H1 (cell line): ENCODE measurements around the gene FICD. TPM values are rescaled to one million over a fixed set of nuclear protein-coding genes. Genes with fewer than 3 reads are reported as not detected.

Source experiments
- CTCF ChIA-PET: fragments of 300-600 bp; sonication (Branson Sonifier 250); formaldehyde crosslinking; loops from one replicate; lab custom pipeline; 2021; ENCODE audit not compliant: partially characterized antibody; lab: Charles Lee
- POLR2A ChIA-PET: fragments of 300-600 bp; sonication (Branson Sonifier 250); formaldehyde crosslinking; loops from one replicate; lab custom pipeline; 2021; ENCODE audit warnings: inconsistent platforms; ENCODE audit not compliant: partially characterized antibody; lab: Charles Lee
- DNase-seq, 2 experiments: peaks; one replicate each; pipeline versions ENCODE4 v3.0.0 to v3.0.0-alpha.2; 2010 to 2022; ENCODE audit warnings: low spot score in 2 of 2, low read depth in 1 of 2, mixed read lengths in 1 of 2
- FAIRE-seq: peaks from 2 replicates; lab custom pipeline; 2011; peaks lifted over from hg19 to GRCh38; lab: Jason Lieb, UNC
- H2AFZ ChIP-seq: 2 replicates; pipeline ENCODE4 v1.8.1; 2012; ENCODE audit warnings: low read length, inconsistent platforms
- H2AK5ac ChIP-seq: 2 replicates; pipeline ENCODE4 v1.6.1; 2013; ENCODE audit warnings: low read depth, low read length
- H2BK120ac ChIP-seq: replicated peaks from 2 replicates; pipeline ENCODE3; 2013; ENCODE audit warnings: low read depth, low read length, inconsistent platforms
- H2BK12ac ChIP-seq: 2 replicates; pipeline ENCODE4 v1.6.1; 2013; ENCODE audit warnings: low read depth, low read length
- H2BK15ac ChIP-seq: 2 replicates; pipeline ENCODE4 v1.6.1; 2013; ENCODE audit warnings: low read length
- H2BK20ac ChIP-seq: 2 replicates; pipeline ENCODE4 v1.6.1; 2013; ENCODE audit warnings: low read length
- H2BK5ac ChIP-seq: 2 replicates; pipeline ENCODE4 v1.6.1; 2013; ENCODE audit warnings: low read depth, low read length
- H3K14ac ChIP-seq: 2 replicates; pipeline ENCODE4 v1.6.1; 2013; ENCODE audit warnings: inconsistent platforms; ENCODE audit not compliant: insufficient read length
- H3K18ac ChIP-seq: 2 replicates; pipeline ENCODE4 v1.6.1; 2013; ENCODE audit warnings: low read length; ENCODE audit errors: extremely low read depth
- H3K23ac ChIP-seq: 2 replicates; pipeline ENCODE4 v1.6.1; 2013; ENCODE audit warnings: inconsistent platforms; ENCODE audit not compliant: insufficient read length
- H3K23me2 ChIP-seq: 2 replicates; pipeline ENCODE4 v1.6.1; 2013; ENCODE audit warnings: low read depth, low read length
- H3K27ac ChIP-seq: 2 replicates; pipeline ENCODE4 v1.6.1; 2011; ENCODE audit warnings: low read depth, low read length, inconsistent platforms
- H3K27me3 ChIP-seq, 4 experiments: replicated peaks in 1 of 4; 1 replicate in 1 of 4; 2 replicates in 3 of 4; pipeline versions ENCODE4 v1.6.1 to v1.8.1; 2011 to 2013; ENCODE audit warnings: low read length in 3 of 4, mild to moderate bottlenecking in 3 of 4, inconsistent platforms in 2 of 4, mixed read lengths in 2 of 4, moderate library complexity in 1 of 4; ENCODE audit not compliant: control insufficient read depth in 3 of 4, insufficient read depth in 3 of 4; ENCODE audit errors: extremely low read depth in 1 of 4
- H3K36me3 ChIP-seq, 4 experiments: 2 replicates each; pipeline versions ENCODE4 v1.6.1 to v1.8.1; 2011 to 2013; ENCODE audit warnings: mild to moderate bottlenecking in 4 of 4, low read length in 3 of 4, moderate library complexity in 2 of 4, control low read depth in 1 of 4, inconsistent platforms in 1 of 4; ENCODE audit not compliant: insufficient read depth in 4 of 4, control insufficient read depth in 2 of 4
- H3K4ac ChIP-seq: replicated peaks from 2 replicates; pipeline ENCODE3; 2013; ENCODE audit warnings: low read length, low read depth, mixed read lengths, inconsistent platforms; ENCODE audit not compliant: insufficient read length
- H3K4me1 ChIP-seq, 4 experiments: replicated peaks in 1 of 4; 1 replicate in 1 of 4; 2 replicates in 3 of 4; pipeline versions ENCODE4 v1.6.1 to v1.8.1; 2011 to 2013; ENCODE audit warnings: low read length in 3 of 4, inconsistent platforms in 2 of 4, mixed read lengths in 1 of 4; ENCODE audit not compliant: insufficient read depth in 4 of 4, control insufficient read depth in 3 of 4
- H3K4me2 ChIP-seq, 2 experiments: 2 replicates each; pipeline versions ENCODE4 v1.6.1 to v1.8.1; 2011 to 2013; ENCODE audit warnings: low read depth in 2 of 2, low read length in 2 of 2, control low read depth in 1 of 2, inconsistent platforms in 1 of 2, mild to moderate bottlenecking in 1 of 2; ENCODE audit not compliant: insufficient read depth in 1 of 2
- H3K4me3 ChIP-seq, 4 experiments: fragments of 200-600, 300-600 bp in 1 of 4; sonication (generic), shearing (Covaris generic), sonication (Bioruptor Twin) in 1 of 4; 2 replicates each; pipeline versions ENCODE4 v1.5.1 to v1.8.1; 2011 to 2016; ENCODE audit warnings: low read length in 4 of 4, low read depth in 3 of 4, control low read depth in 2 of 4, inconsistent platforms in 2 of 4, mild to moderate bottlenecking in 2 of 4, mixed read lengths in 1 of 4, moderate library complexity in 1 of 4; ENCODE audit not compliant: insufficient read depth in 2 of 4; ENCODE audit errors: extremely low read depth in 1 of 4
- H3K56ac ChIP-seq: replicated peaks from 2 replicates; pipeline ENCODE3; 2013; ENCODE audit warnings: low read depth, mild to moderate bottlenecking, mixed read lengths, low read length, inconsistent platforms; ENCODE audit not compliant: insufficient read length
- H3K79me1 ChIP-seq: 2 replicates; pipeline ENCODE4 v1.6.1; 2013; ENCODE audit warnings: low read depth, low read length, control low read depth
- H3K79me2 ChIP-seq, 2 experiments: 2 replicates each; pipeline versions ENCODE4 v1.6.1 to v1.8.1; 2012 to 2013; ENCODE audit warnings: low read length in 2 of 2, mild to moderate bottlenecking in 2 of 2, inconsistent platforms in 1 of 2; ENCODE audit not compliant: insufficient read depth in 2 of 2, control insufficient read depth in 1 of 2
- H3K9ac ChIP-seq, 4 experiments: replicated peaks in 1 of 4; 1 replicate in 1 of 4; 2 replicates in 3 of 4; pipeline versions ENCODE4 v1.6.1 to v1.8.1; 2011 to 2013; ENCODE audit warnings: low read depth in 3 of 4, low read length in 3 of 4, control low read depth in 2 of 4, mild to moderate bottlenecking in 2 of 4, moderate library complexity in 2 of 4, inconsistent platforms in 1 of 4; ENCODE audit errors: extremely low read depth in 1 of 4
- H3K9me3 ChIP-seq, 2 experiments: 2 replicates each; pipeline versions ENCODE4 v1.6.1 to v1.8.1; 2012 to 2013; ENCODE audit warnings: mild to moderate bottlenecking in 2 of 2, moderate library complexity in 2 of 2, control low read depth in 1 of 2, inconsistent platforms in 1 of 2, low read depth in 1 of 2, low read length in 1 of 2, mixed read lengths in 1 of 2; ENCODE audit not compliant: insufficient read depth in 2 of 2
- H4K20me1 ChIP-seq, 2 experiments: replicated peaks in 1 of 2; 2 replicates each; pipeline versions ENCODE3 to v1.8.1; 2011 to 2013; ENCODE audit warnings: inconsistent platforms in 2 of 2, low read length in 2 of 2, mild to moderate bottlenecking in 1 of 2; ENCODE audit not compliant: insufficient read depth in 2 of 2, control insufficient read depth in 1 of 2
- H4K5ac ChIP-seq: 2 replicates; pipeline ENCODE4 v1.6.1; 2013; ENCODE audit warnings: low read length, low read depth, mixed read lengths, inconsistent platforms; ENCODE audit not compliant: insufficient read length
- H4K8ac ChIP-seq: 2 replicates; pipeline ENCODE4 v1.8.0; 2013; ENCODE audit warnings: mild to moderate bottlenecking, moderate library complexity, low read length, inconsistent platforms; ENCODE audit not compliant: insufficient read depth; ENCODE audit errors: extremely low read depth
- H4K91ac ChIP-seq: replicated peaks from 2 replicates; pipeline ENCODE3; 2013; ENCODE audit warnings: low read length, mixed read lengths, inconsistent platforms; ENCODE audit not compliant: insufficient read length
- CBX8 ChIP-seq: fragments of 300-800, 300-1000 bp; sonication (generic); IDR thresholded peaks from 2 replicates; pipeline ENCODE4 v1.7.1; 2016; ENCODE audit warnings: low read depth, low read length, borderline replicate concordance
- KDM5A ChIP-seq: fragments of 200-600 bp; IDR thresholded peaks from 2 replicates; pipeline ENCODE4 v1.7.1; 2012; ENCODE audit warnings: mild to moderate bottlenecking, low read length, inconsistent platforms, mixed read lengths
- WGBS, 2 experiments: shearing (Covaris generic) in 1 of 2; methylation state at CpG; one replicate each; pipeline versions ENCODE4 v1.1.6 to v1.1.7; 2013 to 2015; ENCODE audit warnings: low lambda C conversion rate in 2 of 2, mixed read lengths in 2 of 2, inconsistent platforms in 1 of 2, low coverage in 1 of 2, missing lambda C conversion rate in 1 of 2; ENCODE audit not compliant: insufficient replicate concordance in 2 of 2, insufficient coverage in 1 of 2, insufficient read length in 1 of 2; ENCODE audit errors: extremely low coverage in 1 of 2, missing lambda C conversion rate in 1 of 2; 5-methylcytosine and 5-hydroxymethylcytosine counted together
- polyA plus RNA-seq, 7 experiments: library from polyadenylated mRNA; depleted of rRNA in 3 of 7; stranded (reverse) in 5 of 7; unstranded in 2 of 7; fragments of >200 nt in 5 of 7; fragments of 200-250 nt in 2 of 7; gene quantifications; 1 replicate in 5 of 7; 2 replicates in 1 of 7; 4 replicates in 1 of 7; pipeline versions ENCODE4 v1.2.1 to v1.2.3, GENCODE V29; 2011 to 2013; ENCODE audit warnings: missing spikeins in 2 of 7, mixed read lengths in 2 of 7
- total RNA-seq: library from RNA; stranded (reverse); fragmentation: NEBNext Ultra II Directional; extraction: Animal tissue kit (Norgen Biotek cat#: 25700); gene quantifications from 2 replicates; pipeline ENCODE4 v1.2.1, GENCODE V29; 2021

The FICD gene
- total and polyA plus RNA-seq, 2 of the 8 experiments (the other 6 are each of a cell fraction or from before 2014, with no cell fraction given), result 2.2 to 6.0 TPM

DNA sequence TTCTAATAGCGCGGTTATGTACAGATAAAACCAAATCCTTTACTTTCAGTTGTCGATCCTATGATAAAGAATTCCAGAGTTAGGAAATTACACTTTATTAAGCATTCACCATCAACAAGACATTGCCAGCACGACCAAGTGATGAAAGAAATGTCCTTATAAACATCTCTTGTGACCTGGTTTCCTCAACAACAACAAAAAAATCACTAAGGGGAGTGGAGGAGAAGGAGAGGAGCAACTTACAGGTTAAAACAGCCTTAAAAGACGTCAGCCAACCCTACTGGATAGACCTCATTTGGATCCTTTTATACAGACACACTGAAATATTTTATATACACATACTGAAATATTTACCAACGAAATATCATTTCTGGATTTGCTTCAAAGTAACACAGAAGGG is 23.1 kb downstream of the FICD start:
- H3K9me3 ChIP-seq, result no peaks in the 10 kb centered on the region
- H2BK120ac ChIP-seq, result no peak overlapping the region
- ChIA-PET POLR2A (no interaction called here), CTCF (no interaction called here)
- H3K36me3 ChIP-seq, result peaks cover 34 to 77% (median 47%) of the 10 kb centered on the region in 4 experiments
- H3K27ac ChIP-seq, result no peak overlapping the region
- no peak overlapping the region for H3K23ac ChIP-seq
- H2AK5ac ChIP-seq, result no peak overlapping the region
- H3K14ac ChIP-seq, result no peak overlapping the region
- H2AFZ ChIP-seq, result no peak overlapping the region
- H3K79me2 ChIP-seq, result peaks cover 0 to 49% of the 10 kb centered on the region in 2 experiments; a peak in 2 of 4 replicates
- DNase-seq (no peak), FAIRE-seq (no peak)
- no peak overlapping the region for H3K9ac ChIP-seq
- H3K4me2 ChIP-seq, result no peak overlapping the region
- H3K18ac ChIP-seq, result no peak overlapping the region
- no peak overlapping the region for H3K4ac ChIP-seq
- no peak overlapping the region for H4K91ac ChIP-seq
- H3K4me1 ChIP-seq, result no peaks in the 10 kb centered on the region
- H4K8ac ChIP-seq, result no peak overlapping the region
- no peak overlapping the region for H4K5ac ChIP-seq
- H3K23me2 ChIP-seq, result no peaks in the 10 kb centered on the region
- H3K56ac ChIP-seq, result no peak overlapping the region
- WGBS, 2 experiments, result 76% methylated on average over 6 of the region's 6 CpGs; no CpG with 5 or more reads in 1 of the 2 experiments
- H2BK20ac ChIP-seq, result no peak overlapping the region
- H2BK15ac ChIP-seq, result no peak overlapping the region
- no peak overlapping the region for H2BK12ac ChIP-seq
- no peak overlapping the region for H2BK5ac ChIP-seq
- no peaks in the 10 kb centered on the region; the same call in 1 of the 2 replicates for H3K79me1 ChIP-seq
- TF ChIP-seq KDM5A (no peak), CBX8 (no peak)
- no peaks in the 10 kb centered on the region for H3K27me3 ChIP-seq
- H4K20me1 ChIP-seq, result peaks cover 2 to 8% of the 10 kb centered on the region in 2 experiments
- H3K4me3 ChIP-seq, result no peak overlapping the region
